Neural cell (in vitro differentiated cells): ENCODE measurements around the gene SNAP25. TPM values are rescaled to one million over a fixed set of nuclear protein-coding genes. Genes with fewer than 3 reads are reported as not detected.

Source experiments
- H2AFZ ChIP-seq: fragments of 200-600, 300-800 bp; sonication (generic), shearing (Covaris generic); 2 replicates; pipeline ENCODE4 v1.6.0; 2014; ENCODE audit warnings: low read depth, mild to moderate bottlenecking, antibody characterized with exemption, low read length, moderate library complexity
- H3F3A ChIP-seq: fragments of 200-600 bp; shearing (Covaris generic); 2 replicates; pipeline ENCODE4 v1.6.1; 2016; ENCODE audit warnings: mild to moderate bottlenecking, moderate library complexity, mixed read lengths, antibody characterized with exemption, low read length; ENCODE audit not compliant: insufficient read depth, poor library complexity, severe bottlenecking
- H3K27ac ChIP-seq: fragments of 200-600, 300-800 bp; sonication (generic), shearing (Covaris generic); 2 replicates; pipeline ENCODE4 v1.5.1; 2014; ENCODE audit warnings: mild to moderate bottlenecking, low read length, moderate library complexity
- H3K27me3 ChIP-seq: fragments of 300-800, 200-600 bp; sonication (generic), shearing (Covaris generic); 2 replicates; pipeline ENCODE4 v1.6.0; 2014; ENCODE audit warnings: mild to moderate bottlenecking, low read depth, low read length, moderate library complexity; ENCODE audit not compliant: insufficient read depth
- H3K36me3 ChIP-seq: fragments of 300-800, 200-600 bp; sonication (generic), shearing (Covaris generic); 2 replicates; pipeline ENCODE4 v1.5.1; 2014; ENCODE audit warnings: mild to moderate bottlenecking, antibody characterized with exemption, low read length, moderate library complexity; ENCODE audit not compliant: insufficient read depth
- H3K4me2 ChIP-seq: fragments of 300-800, 200-600 bp; sonication (generic), shearing (Covaris generic); 2 replicates; pipeline ENCODE4 v1.6.0; 2014; ENCODE audit warnings: mild to moderate bottlenecking, low read length
- H3K4me3 ChIP-seq: fragments of 300-800, 200-600 bp; sonication (generic), shearing (Covaris generic); 2 replicates; pipeline ENCODE4 v1.5.1; 2014; ENCODE audit warnings: mild to moderate bottlenecking, low read length, moderate library complexity
- H3K79me2 ChIP-seq: fragments of 200-600 bp; shearing (Covaris generic); replicated peaks from 2 replicates; pipeline ENCODE4 v1.6.0; 2014; ENCODE audit warnings: mild to moderate bottlenecking, low read length, moderate library complexity; ENCODE audit not compliant: insufficient read depth
- H3K9ac ChIP-seq: fragments of 300-800, 200-600 bp; sonication (generic), shearing (Covaris generic); 2 replicates; pipeline ENCODE4 v1.6.1; 2016; ENCODE audit warnings: mild to moderate bottlenecking, low read length, mixed read lengths
- H3K9me2 ChIP-seq: fragments of 200-600 bp; shearing (Covaris generic); 2 replicates; pipeline ENCODE4 v1.6.1; 2016; ENCODE audit warnings: mild to moderate bottlenecking, low read length, mixed read lengths; ENCODE audit not compliant: insufficient read depth
- H3K9me3 ChIP-seq: fragments of 200-600, 300-800 bp; sonication (generic), shearing (Covaris generic); 2 replicates; pipeline ENCODE4 v1.6.1; 2016; ENCODE audit warnings: mild to moderate bottlenecking, mixed run types, low read length, moderate library complexity, mixed read lengths
- H4K20me1 ChIP-seq: fragments of 200-600 bp; shearing (Covaris generic); 2 replicates; pipeline ENCODE4 v1.6.1; 2016; ENCODE audit warnings: mild to moderate bottlenecking, mixed run types; ENCODE audit not compliant: insufficient read depth
- CTCF ChIP-seq: fragments of 450-650 bp; IDR thresholded peaks from 2 replicates; pipeline ENCODE4 v1.5.1; 2014; ENCODE audit warnings: antibody characterized with exemption, mild to moderate bottlenecking, moderate library complexity; ENCODE audit not compliant: poor library complexity, severe bottlenecking
- EP300 ChIP-seq: fragments of 450-650 bp; conservative IDR thresholded peaks from 2 replicates; pipeline ENCODE4 v1.6.1; 2014; ENCODE audit warnings: antibody characterized with exemption, mild to moderate bottlenecking, moderate library complexity; ENCODE audit not compliant: poor library complexity, severe bottlenecking
- EZH2 ChIP-seq: fragments of 200-600, 300-800 bp; shearing (Covaris generic), sonication (generic); IDR thresholded peaks from 2 replicates; pipeline ENCODE4 v1.6.1; 2014; ENCODE audit warnings: antibody characterized with exemption, low read length, borderline replicate concordance, mild to moderate bottlenecking; ENCODE audit not compliant: insufficient read depth, poor library complexity, severe bottlenecking
- MXI1 ChIP-seq: fragments of 450-650 bp; conservative IDR thresholded peaks from 2 replicates; pipeline ENCODE4 v1.6.1; 2014; ENCODE audit warnings: antibody characterized with exemption, mild to moderate bottlenecking; ENCODE audit not compliant: poor library complexity, severe bottlenecking
- POLR2AphosphoS5 ChIP-seq: IDR thresholded peaks from 2 replicates; pipeline ENCODE4 v1.6.1; 2012
- RAD21 ChIP-seq: fragments of 450-650 bp; conservative IDR thresholded peaks from 2 replicates; pipeline ENCODE4 v1.6.1; 2014; ENCODE audit warnings: antibody characterized with exemption, mild to moderate bottlenecking, moderate library complexity
- REST ChIP-seq: IDR thresholded peaks from 2 replicates; pipeline ENCODE4 v1.6.1; 2012; ENCODE audit warnings: borderline replicate concordance
- SMC3 ChIP-seq: fragments of 450-650 bp; conservative IDR thresholded peaks from 2 replicates; pipeline ENCODE4 v1.6.1; 2014; ENCODE audit warnings: antibody characterized with exemption, mild to moderate bottlenecking, moderate library complexity; ENCODE audit not compliant: poor library complexity
- TAF1 ChIP-seq: IDR thresholded peaks from 2 replicates; pipeline ENCODE4 v1.6.1; 2012; ENCODE audit warnings: low read depth
- polyA plus RNA-seq: library from polyadenylated mRNA; depleted of rRNA; stranded (reverse); fragments of >200 nt; gene quantifications from 2 replicates; pipeline ENCODE4 v1.2.3, GENCODE V29; 2014

Gene SNAP25
- polyA plus RNA-seq, 1 donor from 2014 or later = 139 TPM

GRCh38 chr20:10228330-10228729 is 9.7 kb downstream of the SNAP25 start:
- Histone ChIP-seq H3K36me3 (peaks cover 18% of the 10 kb centered on the region), H3K4me3 (no peak overlapping the region), H4K20me1 (no peaks in the 10 kb centered on the region), H3K27ac (no peak overlapping the region), H3K79me2 (peaks cover 6% of the 10 kb centered on the region), H3K9me3 (no peaks in the 10 kb centered on the region), H3K9me2 (no peaks in the 10 kb centered on the region), H2AFZ (no peak overlapping the region), H3K9ac (no peak overlapping the region), H3K27me3 (no peaks in the 10 kb centered on the region), H3K4me2 (no peak overlapping the region), H3F3A (no peaks in the 10 kb centered on the region)
- TF ChIP-seq EP300 (no peak), CTCF (no peak), SMC3 (no peak), RAD21 (no peak), POLR2AphosphoS5 (no peak), TAF1 (no peak), MXI1 (no peak), REST (no peak)

GRCh38 chr20:10231290-10231689 is 12.7 kb downstream of the SNAP25 start:
- no peak overlapping the region for H3K4me2 ChIP-seq

More at GRCh38 chr20:10231290-10231689, 12.7 kb downstream of the SNAP25 start:
- Histone ChIP-seq H4K20me1 (no peaks in the 10 kb centered on the region), H3K9ac (no peak overlapping the region), H3K79me2 (no peaks in the 10 kb centered on the region), H3K27ac (no peak overlapping the region), H3K4me3 (no peak overlapping the region), H3K36me3 (peaks cover 18% of the 10 kb centered on the region), H3K27me3 (no peaks in the 10 kb centered on the region), H2AFZ (no peak overlapping the region), H3K9me2 (no peaks in the 10 kb centered on the region), H3F3A (no peaks in the 10 kb centered on the region), H3K9me3 (no peaks in the 10 kb centered on the region)
- TF ChIP-seq RAD21 = no peak
- TF ChIP-seq TAF1 = no peak
- no peak for TF ChIP-seq EP300
- no peak for TF ChIP-seq EZH2
- no peak for TF ChIP-seq SMC3
- no peak for TF ChIP-seq MXI1
- TF ChIP-seq CTCF = no peak
- no peak for TF ChIP-seq REST
